K562 (cell line): Measurements from ENCODE around the gene EID2. TPM values are rescaled to one million over a fixed set of nuclear protein-coding genes. Genes with fewer than 3 reads are reported as not detected.

Experiments used
- CBFA2T2 ChIP-seq: fragments of 450-650 bp; conservative IDR thresholded peaks from 2 replicates; pipeline ENCODE4 v1.6.1; 2017; ENCODE audit warnings: mild to moderate bottlenecking
- CHD1 ChIP-seq: fragments of 200-600 bp; sonication (generic); IDR thresholded peaks from one replicate; pipeline ENCODE4 v1.6.1; 2012; ENCODE audit warnings: mild to moderate bottlenecking, moderate library complexity, low read length, inconsistent platforms
- ESRRA ChIP-seq: fragments of 450-650 bp; IDR thresholded peaks from 2 replicates; pipeline ENCODE4 v1.6.1; 2014; ENCODE audit warnings: low read depth, mild to moderate bottlenecking, moderate library complexity, borderline replicate concordance
- ETS2 ChIP-seq: IDR thresholded peaks from 2 replicates; pipeline ENCODE4 v1.6.1; 2016; ENCODE audit warnings: borderline replicate concordance, missing genetic modification characterization, mild to moderate bottlenecking, moderate library complexity, missing compliant biosample characterization; ENCODE audit not compliant: poor library complexity, severe bottlenecking
- NFE2 ChIP-seq: IDR thresholded peaks from 2 replicates; pipeline ENCODE4 v1.6.1; 2014; ENCODE audit warnings: antibody characterized with exemption, low read depth
- RBBP5 ChIP-seq: fragments of 200-600 bp; sonication (generic); IDR thresholded peaks from 2 replicates; pipeline ENCODE4 v1.6.1; 2012; ENCODE audit warnings: borderline replicate concordance, mild to moderate bottlenecking, low read length, control low read depth, inconsistent platforms; ENCODE audit not compliant: insufficient read depth, poor library complexity, severe bottlenecking
- ZNF133 ChIP-seq: fragments of 250-450 bp; sonication (Bioruptor Pico); IDR thresholded peaks from 2 replicates; pipeline ENCODE4 v1.4.0; 2020; ENCODE audit warnings: mild to moderate bottlenecking
- ZNF197 ChIP-seq: fragments of 200-800 bp; sonication (Bioruptor generic); IDR thresholded peaks from 2 replicates; pipeline ENCODE4 v1.6.1; 2016; ENCODE audit warnings: low read depth, missing genetic modification characterization, missing compliant biosample characterization
- ZNF224 ChIP-seq: sonication (generic); formaldehyde crosslinking; IDR thresholded peaks from 2 replicates; pipeline ENCODE4 v1.8.0; 2022; ENCODE audit warnings: mild to moderate bottlenecking, missing genetic modification reagents
- ZNF239 ChIP-seq: fragments of 250-450 bp; sonication (Bioruptor Pico); IDR thresholded peaks from 2 replicates; pipeline ENCODE4 v1.4.0; 2020; ENCODE audit warnings: mild to moderate bottlenecking
- ZNF263 ChIP-seq: sonication (generic); formaldehyde crosslinking; IDR thresholded peaks from 2 replicates; pipeline ENCODE4 v1.8.0; 2022; ENCODE audit warnings: mild to moderate bottlenecking, missing genetic modification reagents, borderline replicate concordance
- polyA plus RNA-seq, 8 experiments: library from polyadenylated mRNA; depleted of rRNA in 4 of 8; stranded (reverse) in 5 of 8; unstranded in 3 of 8; fragments of >200 nt; fragmentation: Nextera tagmentation in 2 of 8; fragmentation: Illumina TruSeq in 1 of 8; extraction: Ambion mirVana in 2 of 8; extraction: Trizol in 1 of 8; gene quantifications; 2 replicates each; pipeline versions ENCODE4 v1.2.1 to v1.2.3, GENCODE V29; 2011 to 2014; ENCODE audit warnings: inconsistent platforms in 1 of 8, missing spikeins in 1 of 8
- total RNA-seq, 7 experiments: library from RNA; depleted of rRNA in 6 of 7; stranded (reverse); fragments of >200 nt in 6 of 7; fragmentation: Illumina TruSeq in 2 of 7; extraction: Trizol in 2 of 7; gene quantifications; 2 replicates each; pipeline versions ENCODE4 v1.2.1 to v1.2.3, GENCODE V29; 2011 to 2021; ENCODE audit warnings: low replicate concordance in 1 of 7
- TF ChIP-seq, protein P1 (sequence below), 2 experiments: fragments of 450-650 bp in 1 of 2; IDR thresholded peaks; 2 replicates each; pipeline ENCODE4 v1.6.1; 2011 to 2017; ENCODE audit warnings: low read depth in 2 of 2, antibody characterized with exemption in 1 of 2, borderline replicate concordance in 1 of 2, low read length in 1 of 2, mild to moderate bottlenecking in 1 of 2, mixed read lengths in 1 of 2; ENCODE audit not compliant: control insufficient read depth in 1 of 2
- TF ChIP-seq, protein P2 (sequence below): fragments of 450-650 bp; formaldehyde crosslinking; IDR thresholded peaks from 2 replicates; pipeline ENCODE4 v1.4.0; 2020; ENCODE audit warnings: mild to moderate bottlenecking, moderate library complexity
- TF ChIP-seq, protein P3 (sequence below): fragments of 250-450 bp; sonication (Bioruptor Pico); IDR thresholded peaks from 2 replicates; pipeline ENCODE4 v1.4.0; 2020; ENCODE audit warnings: mild to moderate bottlenecking
- TF ChIP-seq, protein P4 (sequence below): IDR thresholded peaks from 2 replicates; pipeline ENCODE4 v1.6.1; 2016; ENCODE audit warnings: missing genetic modification characterization, missing compliant biosample characterization
- TF ChIP-seq, protein P5 (sequence below): fragments of 450-650 bp; IDR thresholded peaks from 2 replicates; pipeline ENCODE4 v1.6.1; 2016

EID2 gene
- total and polyA plus RNA-seq, 9 of the 15 experiments (the other 6 are each of a cell fraction or from before 2014, with no cell fraction given): 2.5 to 18.5 (median 11.3) TPM

DNA sequence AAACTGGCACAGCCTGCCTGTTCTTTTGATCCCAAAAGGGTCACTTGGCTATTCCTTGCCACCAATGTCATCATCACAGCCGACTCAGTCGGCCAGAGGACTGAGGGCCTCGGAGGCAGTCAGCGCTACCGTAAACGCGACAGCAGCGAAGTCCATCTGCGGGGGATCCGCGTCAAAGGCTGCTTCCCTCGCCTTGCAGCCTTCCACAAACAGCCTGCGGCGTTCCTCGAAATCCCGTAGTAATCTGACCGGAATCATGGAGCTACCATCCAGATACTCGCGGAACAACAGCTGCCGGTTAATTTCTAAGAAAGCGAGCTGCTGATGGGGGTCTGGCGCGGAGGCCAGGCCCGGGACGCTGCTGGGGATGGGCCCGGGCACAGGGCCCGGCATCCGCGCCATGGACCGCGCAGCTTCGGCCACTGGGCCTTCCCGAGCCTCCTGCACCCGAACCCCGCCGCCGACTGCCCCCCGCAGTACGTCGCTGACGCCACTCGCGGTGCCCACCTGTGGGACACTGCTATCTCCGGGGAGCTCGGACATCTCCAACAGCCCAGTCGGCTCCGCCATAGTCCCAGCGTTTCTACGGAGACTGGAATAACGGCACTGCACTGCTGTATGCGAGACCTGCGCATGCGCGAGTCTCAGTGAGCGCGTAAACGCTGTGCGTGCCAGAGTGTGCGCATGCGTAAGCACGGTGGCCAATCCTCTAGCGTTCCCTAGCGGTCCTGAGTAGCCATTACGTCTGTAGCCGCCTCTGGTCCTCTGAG is 7.5 kb downstream of the EID2 start, which contains the start of gene EID2B (continued):
- TF ChIP-seq, protein P1, sequence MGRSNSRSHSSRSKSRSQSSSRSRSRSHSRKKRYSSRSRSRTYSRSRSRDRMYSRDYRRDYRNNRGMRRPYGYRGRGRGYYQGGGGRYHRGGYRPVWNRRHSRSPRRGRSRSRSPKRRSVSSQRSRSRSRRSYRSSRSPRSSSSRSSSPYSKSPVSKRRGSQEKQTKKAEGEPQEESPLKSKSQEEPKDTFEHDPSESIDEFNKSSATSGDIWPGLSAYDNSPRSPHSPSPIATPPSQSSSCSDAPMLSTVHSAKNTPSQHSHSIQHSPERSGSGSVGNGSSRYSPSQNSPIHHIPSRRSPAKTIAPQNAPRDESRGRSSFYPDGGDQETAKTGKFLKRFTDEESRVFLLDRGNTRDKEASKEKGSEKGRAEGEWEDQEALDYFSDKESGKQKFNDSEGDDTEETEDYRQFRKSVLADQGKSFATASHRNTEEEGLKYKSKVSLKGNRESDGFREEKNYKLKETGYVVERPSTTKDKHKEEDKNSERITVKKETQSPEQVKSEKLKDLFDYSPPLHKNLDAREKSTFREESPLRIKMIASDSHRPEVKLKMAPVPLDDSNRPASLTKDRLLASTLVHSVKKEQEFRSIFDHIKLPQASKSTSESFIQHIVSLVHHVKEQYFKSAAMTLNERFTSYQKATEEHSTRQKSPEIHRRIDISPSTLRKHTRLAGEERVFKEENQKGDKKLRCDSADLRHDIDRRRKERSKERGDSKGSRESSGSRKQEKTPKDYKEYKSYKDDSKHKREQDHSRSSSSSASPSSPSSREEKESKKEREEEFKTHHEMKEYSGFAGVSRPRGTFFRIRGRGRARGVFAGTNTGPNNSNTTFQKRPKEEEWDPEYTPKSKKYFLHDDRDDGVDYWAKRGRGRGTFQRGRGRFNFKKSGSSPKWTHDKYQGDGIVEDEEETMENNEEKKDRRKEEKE (IDR thresholded peaks at IDR 0.05; ENCODE audit: borderline replicate concordance in 1 of 2, control insufficient read depth in 1 of 2, low read depth in 2 of 2, low read length in 1 of 2): no peak
- no peak for TF ChIP-seq ETS2 (tag)
- TF ChIP-seq, protein P2, sequence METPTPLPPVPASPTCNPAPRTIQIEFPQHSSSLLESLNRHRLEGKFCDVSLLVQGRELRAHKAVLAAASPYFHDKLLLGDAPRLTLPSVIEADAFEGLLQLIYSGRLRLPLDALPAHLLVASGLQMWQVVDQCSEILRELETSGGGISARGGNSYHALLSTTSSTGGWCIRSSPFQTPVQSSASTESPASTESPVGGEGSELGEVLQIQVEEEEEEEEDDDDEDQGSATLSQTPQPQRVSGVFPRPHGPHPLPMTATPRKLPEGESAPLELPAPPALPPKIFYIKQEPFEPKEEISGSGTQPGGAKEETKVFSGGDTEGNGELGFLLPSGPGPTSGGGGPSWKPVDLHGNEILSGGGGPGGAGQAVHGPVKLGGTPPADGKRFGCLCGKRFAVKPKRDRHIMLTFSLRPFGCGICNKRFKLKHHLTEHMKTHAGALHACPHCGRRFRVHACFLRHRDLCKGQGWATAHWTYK (CRISPR knock-in tag): peak; percentile 59; the same call in 1 of the 2 replicates
- no peak for TF ChIP-seq ESRRA
- TF ChIP-seq ZNF197 (CRISPR knock-in tag): no peak
- no peak for TF ChIP-seq ZNF224 (CRISPR knock-in tag)
- TF ChIP-seq ZNF263 (CRISPR knock-in tag): 0 out of 2 replicates have a peak, but pooled peaks have one; percentile 21
- TF ChIP-seq ZNF239 (CRISPR knock-in tag): no peak
- no peak for TF ChIP-seq CBFA2T2
- TF ChIP-seq RBBP5: peak; percentile 90
- TF ChIP-seq, protein P3, sequence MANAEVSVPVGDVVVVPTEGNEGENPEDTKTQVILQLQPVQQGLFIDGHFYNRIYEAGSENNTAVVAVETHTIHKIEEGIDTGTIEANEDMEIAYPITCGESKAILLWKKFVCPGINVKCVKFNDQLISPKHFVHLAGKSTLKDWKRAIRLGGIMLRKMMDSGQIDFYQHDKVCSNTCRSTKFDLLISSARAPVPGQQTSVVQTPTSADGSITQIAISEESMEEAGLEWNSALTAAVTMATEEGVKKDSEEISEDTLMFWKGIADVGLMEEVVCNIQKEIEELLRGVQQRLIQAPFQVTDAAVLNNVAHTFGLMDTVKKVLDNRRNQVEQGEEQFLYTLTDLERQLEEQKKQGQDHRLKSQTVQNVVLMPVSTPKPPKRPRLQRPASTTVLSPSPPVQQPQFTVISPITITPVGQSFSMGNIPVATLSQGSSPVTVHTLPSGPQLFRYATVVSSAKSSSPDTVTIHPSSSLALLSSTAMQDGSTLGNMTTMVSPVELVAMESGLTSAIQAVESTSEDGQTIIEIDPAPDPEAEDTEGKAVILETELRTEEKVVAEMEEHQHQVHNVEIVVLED (CRISPR knock-in tag): peak; percentile 73
- TF ChIP-seq, protein P4, sequence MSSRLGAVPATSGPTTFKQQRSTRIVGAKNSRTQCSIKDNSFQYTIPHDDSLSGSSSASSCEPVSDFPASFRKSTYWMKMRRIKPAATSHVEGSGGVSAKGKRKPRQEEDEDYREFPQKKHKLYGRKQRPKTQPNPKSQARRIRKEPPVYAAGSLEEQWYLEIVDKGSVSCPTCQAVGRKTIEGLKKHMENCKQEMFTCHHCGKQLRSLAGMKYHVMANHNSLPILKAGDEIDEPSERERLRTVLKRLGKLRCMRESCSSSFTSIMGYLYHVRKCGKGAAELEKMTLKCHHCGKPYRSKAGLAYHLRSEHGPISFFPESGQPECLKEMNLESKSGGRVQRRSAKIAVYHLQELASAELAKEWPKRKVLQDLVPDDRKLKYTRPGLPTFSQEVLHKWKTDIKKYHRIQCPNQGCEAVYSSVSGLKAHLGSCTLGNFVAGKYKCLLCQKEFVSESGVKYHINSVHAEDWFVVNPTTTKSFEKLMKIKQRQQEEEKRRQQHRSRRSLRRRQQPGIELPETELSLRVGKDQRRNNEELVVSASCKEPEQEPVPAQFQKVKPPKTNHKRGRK (tag): no peak
- no peak for TF ChIP-seq ZNF133 (CRISPR knock-in tag)
- TF ChIP-seq, protein P5, sequence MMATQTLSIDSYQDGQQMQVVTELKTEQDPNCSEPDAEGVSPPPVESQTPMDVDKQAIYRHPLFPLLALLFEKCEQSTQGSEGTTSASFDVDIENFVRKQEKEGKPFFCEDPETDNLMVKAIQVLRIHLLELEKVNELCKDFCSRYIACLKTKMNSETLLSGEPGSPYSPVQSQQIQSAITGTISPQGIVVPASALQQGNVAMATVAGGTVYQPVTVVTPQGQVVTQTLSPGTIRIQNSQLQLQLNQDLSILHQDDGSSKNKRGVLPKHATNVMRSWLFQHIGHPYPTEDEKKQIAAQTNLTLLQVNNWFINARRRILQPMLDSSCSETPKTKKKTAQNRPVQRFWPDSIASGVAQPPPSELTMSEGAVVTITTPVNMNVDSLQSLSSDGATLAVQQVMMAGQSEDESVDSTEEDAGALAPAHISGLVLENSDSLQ: no peak
- peak; percentile 80 for TF ChIP-seq CHD1
- TF ChIP-seq NFE2: no peak; the same call in 1 of the 2 replicates
